OCI-LY3 (cell line): Measurements from ENCODE around the gene EFCAB6.
"Not testable (repeated sequence)": the region's sequence is repeated elsewhere in the genome, so short reads cannot be mapped to it uniquely, and the experiment has no call there.

Experiments
- H2AFZ ChIP-seq: fragments of 200-600, 300-600 bp; shearing (Covaris generic); 2 replicates; pipeline ENCODE4 v1.6.0; 2014; ENCODE audit warnings: antibody characterized with exemption, low read depth, low read length
- H3K27ac ChIP-seq: fragments of 200-600, 300-600 bp; sonication (generic); 2 replicates; pipeline ENCODE4 v1.5.1; 2014; ENCODE audit warnings: mild to moderate bottlenecking, low read length, moderate library complexity, mixed read lengths
- H3K27me3 ChIP-seq: fragments of 200-600, 300-600 bp; sonication (generic); 2 replicates; pipeline ENCODE4 v1.6.1; 2014; ENCODE audit warnings: low read depth, low read length, mixed read lengths
- H3K36me3 ChIP-seq: fragments of 200-600, 300-600 bp; sonication (generic); replicated peaks from 2 replicates; pipeline ENCODE3; 2014; ENCODE audit warnings: low read depth, low read length, mixed read lengths
- H3K4me1 ChIP-seq: fragments of 300-600, 200-600 bp; sonication (generic); 2 replicates; pipeline ENCODE4 v1.6.1; 2014; ENCODE audit warnings: low read length, mixed read lengths
- H3K4me2 ChIP-seq: fragments of 200-600, 300-600 bp; sonication (generic); 2 replicates; pipeline ENCODE4 v1.6.1; 2014; ENCODE audit warnings: low read length, mixed read lengths
- H3K4me3 ChIP-seq: fragments of 300-600, 200-600 bp; sonication (generic); 2 replicates; pipeline ENCODE4 v1.5.1; 2014; ENCODE audit warnings: antibody characterized with exemption, mild to moderate bottlenecking, low read length, moderate library complexity
- H3K79me2 ChIP-seq: fragments of 300-600, 200-600 bp; shearing (Covaris generic); 2 replicates; pipeline ENCODE4 v1.6.1; 2014; ENCODE audit warnings: mild to moderate bottlenecking, low read length, mixed read lengths
- H3K9ac ChIP-seq: fragments of 300-600, 200-600 bp; shearing (Covaris generic); 2 replicates; pipeline ENCODE4 v1.6.0; 2014; ENCODE audit warnings: mild to moderate bottlenecking, low read length, moderate library complexity
- H3K9me3 ChIP-seq: fragments of 200-600, 300-600 bp; shearing (Covaris generic); 2 replicates; pipeline ENCODE4 v1.6.1; 2014; ENCODE audit warnings: low read length, mixed read lengths; ENCODE audit not compliant: insufficient read depth
- H4K20me1 ChIP-seq: fragments of 200-600, 300-600 bp; sonication (generic); 2 replicates; pipeline ENCODE4 v1.6.1; 2016; ENCODE audit warnings: low read length, mixed read lengths; ENCODE audit not compliant: insufficient read depth
- EZH2phosphoT487 ChIP-seq: fragments of 200-600 bp; shearing (Covaris generic); IDR thresholded peaks from 2 replicates; pipeline ENCODE4 v1.6.1; 2018; ENCODE audit warnings: antibody characterized with exemption, mixed run types, low read depth
- TF ChIP-seq, protein P1 (sequence below): fragments of 200-600, 300-600 bp; sonication (generic); IDR thresholded peaks from 2 replicates; pipeline ENCODE4 v1.5.1; 2014; ENCODE audit warnings: antibody characterized with exemption, low read length, low read depth

Gene EFCAB6

DNA sequence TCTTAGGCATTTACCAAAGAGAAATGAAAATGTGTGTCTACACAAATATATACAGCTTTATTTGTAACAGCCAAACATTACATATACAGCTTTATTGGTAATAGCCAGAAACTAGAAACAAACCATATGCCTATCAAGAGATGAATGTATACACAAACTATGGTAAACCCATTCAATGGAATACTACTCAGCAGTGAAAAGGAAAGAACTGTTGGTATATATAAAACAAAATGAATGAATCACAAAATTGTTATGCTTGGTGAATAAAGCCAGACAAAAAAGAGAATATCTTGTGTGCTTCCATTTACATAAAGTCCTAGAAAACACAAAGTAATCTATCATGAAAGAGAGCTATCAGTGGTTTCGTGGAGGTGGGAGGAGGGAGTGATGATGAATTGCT, 142.9 kb downstream of the EFCAB6 start:
- Histone ChIP-seq H2AFZ (no peak overlapping the region), H3K36me3 (no peaks in the 10 kb centered on the region), H3K27me3 (peaks cover 28% of the 10 kb centered on the region), H3K4me3 (no peak overlapping the region), H3K4me2 (no peak overlapping the region), H3K27ac (no peak overlapping the region), H3K79me2 (no peaks in the 10 kb centered on the region), H3K9ac (no peak overlapping the region), H4K20me1 (no peaks in the 10 kb centered on the region), H3K4me1 (peaks cover 14% of the 10 kb centered on the region; the same call in 1 of the 2 replicates), H3K9me3 (peaks cover 5% of the 10 kb centered on the region; the same call in 1 of the 2 replicates)
- TF ChIP-seq, protein P1, sequence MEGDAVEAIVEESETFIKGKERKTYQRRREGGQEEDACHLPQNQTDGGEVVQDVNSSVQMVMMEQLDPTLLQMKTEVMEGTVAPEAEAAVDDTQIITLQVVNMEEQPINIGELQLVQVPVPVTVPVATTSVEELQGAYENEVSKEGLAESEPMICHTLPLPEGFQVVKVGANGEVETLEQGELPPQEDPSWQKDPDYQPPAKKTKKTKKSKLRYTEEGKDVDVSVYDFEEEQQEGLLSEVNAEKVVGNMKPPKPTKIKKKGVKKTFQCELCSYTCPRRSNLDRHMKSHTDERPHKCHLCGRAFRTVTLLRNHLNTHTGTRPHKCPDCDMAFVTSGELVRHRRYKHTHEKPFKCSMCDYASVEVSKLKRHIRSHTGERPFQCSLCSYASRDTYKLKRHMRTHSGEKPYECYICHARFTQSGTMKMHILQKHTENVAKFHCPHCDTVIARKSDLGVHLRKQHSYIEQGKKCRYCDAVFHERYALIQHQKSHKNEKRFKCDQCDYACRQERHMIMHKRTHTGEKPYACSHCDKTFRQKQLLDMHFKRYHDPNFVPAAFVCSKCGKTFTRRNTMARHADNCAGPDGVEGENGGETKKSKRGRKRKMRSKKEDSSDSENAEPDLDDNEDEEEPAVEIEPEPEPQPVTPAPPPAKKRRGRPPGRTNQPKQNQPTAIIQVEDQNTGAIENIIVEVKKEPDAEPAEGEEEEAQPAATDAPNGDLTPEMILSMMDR: no peak
- TF ChIP-seq EZH2phosphoT487: no peak

GRCh38 chr22:43667656-43668055, 144.4 kb downstream of the EFCAB6 start:
- H3K4me2 ChIP-seq: peak overlapping the region; percentile 11; the same call in 1 of the 2 replicates
- peaks cover 14% of the 10 kb centered on the region; the same call in 1 of the 2 replicates for H3K4me1 ChIP-seq
- H3K36me3 ChIP-seq: no peaks in the 10 kb centered on the region
- peaks cover 31% of the 10 kb centered on the region for H3K27me3 ChIP-seq
- no peaks in the 10 kb centered on the region for H4K20me1 ChIP-seq
- no peak overlapping the region for H2AFZ ChIP-seq
- TF ChIP-seq, protein P1: no peak
- no peak for TF ChIP-seq EZH2phosphoT487
- no peak overlapping the region for H3K4me3 ChIP-seq
- H3K9ac ChIP-seq: no peak overlapping the region
- H3K9me3 ChIP-seq: peaks cover 5% of the 10 kb centered on the region; the same call in 1 of the 2 replicates
- no peak overlapping the region for H3K27ac ChIP-seq
- no peaks in the 10 kb centered on the region for H3K79me2 ChIP-seq

GRCh38 chr22:43666457-43666856, 145.6 kb downstream of the EFCAB6 start:
- Histone ChIP-seq H3K79me2 (no peaks in the 10 kb centered on the region), H3K27ac (no peak overlapping the region), H3K4me1 (peaks cover 14% of the 10 kb centered on the region; the same call in 1 of the 2 replicates), H3K4me3 (no peak overlapping the region), H3K4me2 (peak overlapping the region; percentile 11; the same call in 1 of the 2 replicates), H3K9ac (no peak overlapping the region), H4K20me1 (no peaks in the 10 kb centered on the region), H3K36me3 (no peaks in the 10 kb centered on the region), H3K9me3 (peaks cover 5% of the 10 kb centered on the region; the same call in 1 of the 2 replicates), H2AFZ (no peak overlapping the region), H3K27me3 (peaks cover 31% of the 10 kb centered on the region)
- TF ChIP-seq EZH2phosphoT487: no peak
- TF ChIP-seq, protein P1: no peak

DNA sequence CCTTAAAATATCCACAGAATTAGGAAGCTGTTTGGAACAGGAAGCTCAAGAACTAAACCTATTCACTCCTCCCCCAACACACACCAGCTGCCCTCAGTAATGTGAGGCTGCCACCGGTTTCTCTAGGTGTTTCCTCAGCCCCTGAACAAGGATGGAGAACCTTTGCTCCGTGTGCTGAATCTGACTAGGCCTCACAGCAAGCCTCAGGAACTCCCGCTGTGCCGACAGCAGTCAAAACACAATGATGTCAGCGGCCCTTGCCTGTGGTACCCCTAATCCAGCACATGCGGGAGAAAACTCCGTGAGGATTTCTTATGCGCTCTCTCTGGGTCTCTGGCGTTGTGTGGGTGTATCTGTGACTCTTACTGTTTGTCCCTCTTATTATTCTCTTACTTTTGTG, 153.3 kb downstream of the EFCAB6 start:
- H3K9me3 ChIP-seq: no peaks in the 10 kb centered on the region
- TF ChIP-seq, protein P1: no peak
- TF ChIP-seq EZH2phosphoT487: no peak
- H3K4me1 ChIP-seq: no peaks in the 10 kb centered on the region
- no peaks in the 10 kb centered on the region for H4K20me1 ChIP-seq
- no peaks in the 10 kb centered on the region for H3K79me2 ChIP-seq
- no peak overlapping the region for H2AFZ ChIP-seq
- H3K36me3 ChIP-seq: no peaks in the 10 kb centered on the region
- H3K27me3 ChIP-seq: peaks cover 25% of the 10 kb centered on the region
- H3K27ac ChIP-seq: no peak overlapping the region
- no peak overlapping the region for H3K4me3 ChIP-seq
- no peak overlapping the region for H3K4me2 ChIP-seq
- H3K9ac ChIP-seq: no peak overlapping the region

- not testable (repeated sequence) for H3K36me3 ChIP-seq, H3K4me2 ChIP-seq
Observed at GRCh38 chr22:43656581-43656980, 155.5 kb downstream of the EFCAB6 start.

More at GRCh38 chr22:43656581-43656980, 155.5 kb downstream of the EFCAB6 start:
- H4K20me1 ChIP-seq, H3K4me1 ChIP-seq, H3K27ac ChIP-seq, H3K79me2 ChIP-seq, H3K4me3 ChIP-seq, H3K9ac ChIP-seq, H3K9me3 ChIP-seq, H2AFZ ChIP-seq: not testable (repeated sequence)
- peaks cover 30% of the 10 kb centered on the region for H3K27me3 ChIP-seq
